OCI-LY7 (cell line): ENCODE measurements around the gene CRACDL.

Source experiments
- EZH2phosphoT487 ChIP-seq: fragments of 200-600 bp; sonication (generic); IDR thresholded peaks from 2 replicates; pipeline ENCODE4 v1.6.1; 2018; ENCODE audit warnings: low read depth, borderline replicate concordance, mild to moderate bottlenecking, mixed run types, antibody characterized with exemption, low read length, moderate library complexity, mixed read lengths
- TF ChIP-seq, protein P1 (sequence below): fragments of 200-600 bp; sonication (generic); conservative IDR thresholded peaks from 2 replicates; pipeline ENCODE4 v1.5.1; 2014; ENCODE audit warnings: mild to moderate bottlenecking, antibody characterized with exemption, low read length, moderate library complexity, mixed read lengths

DNA sequence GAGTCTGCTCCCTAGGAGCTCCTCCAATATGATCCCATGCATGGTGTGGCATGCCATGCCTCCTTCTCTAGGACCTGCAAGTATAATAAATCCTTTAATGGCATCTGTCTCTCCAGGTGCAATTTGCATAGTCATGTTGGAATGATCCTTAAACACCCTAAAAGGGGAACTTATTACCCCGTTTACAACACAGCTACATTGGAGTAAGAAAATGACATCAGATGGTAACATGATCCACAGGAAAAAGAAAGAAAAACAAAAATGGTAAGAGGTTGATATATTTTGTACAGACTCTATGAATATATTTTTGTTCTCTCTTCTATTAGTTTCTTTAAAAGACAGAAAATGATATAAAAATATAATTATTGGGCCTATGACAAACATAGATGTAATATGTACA lies 79.0 kb downstream of the CRACDL start:
- no peak for TF ChIP-seq EZH2phosphoT487
- TF ChIP-seq, protein P1, sequence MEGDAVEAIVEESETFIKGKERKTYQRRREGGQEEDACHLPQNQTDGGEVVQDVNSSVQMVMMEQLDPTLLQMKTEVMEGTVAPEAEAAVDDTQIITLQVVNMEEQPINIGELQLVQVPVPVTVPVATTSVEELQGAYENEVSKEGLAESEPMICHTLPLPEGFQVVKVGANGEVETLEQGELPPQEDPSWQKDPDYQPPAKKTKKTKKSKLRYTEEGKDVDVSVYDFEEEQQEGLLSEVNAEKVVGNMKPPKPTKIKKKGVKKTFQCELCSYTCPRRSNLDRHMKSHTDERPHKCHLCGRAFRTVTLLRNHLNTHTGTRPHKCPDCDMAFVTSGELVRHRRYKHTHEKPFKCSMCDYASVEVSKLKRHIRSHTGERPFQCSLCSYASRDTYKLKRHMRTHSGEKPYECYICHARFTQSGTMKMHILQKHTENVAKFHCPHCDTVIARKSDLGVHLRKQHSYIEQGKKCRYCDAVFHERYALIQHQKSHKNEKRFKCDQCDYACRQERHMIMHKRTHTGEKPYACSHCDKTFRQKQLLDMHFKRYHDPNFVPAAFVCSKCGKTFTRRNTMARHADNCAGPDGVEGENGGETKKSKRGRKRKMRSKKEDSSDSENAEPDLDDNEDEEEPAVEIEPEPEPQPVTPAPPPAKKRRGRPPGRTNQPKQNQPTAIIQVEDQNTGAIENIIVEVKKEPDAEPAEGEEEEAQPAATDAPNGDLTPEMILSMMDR, result no peak
